Mesenchymal stem cell (in vitro differentiated cells and primary cell): ENCODE results near the gene PABPN1L.

ENCODE experiments used
- DNase-seq: peaks from one replicate; pipeline ENCODE4 v3.0.0-alpha.2; 2013
- H2AFZ ChIP-seq: one replicate; pipeline ENCODE4 v1.6.1; 2013; ENCODE audit warnings: low read depth, mild to moderate bottlenecking, control low read depth, inconsistent platforms, low read length, moderate library complexity
- H2AK5ac ChIP-seq: 2 replicates; pipeline ENCODE4 v1.6.1; 2013; ENCODE audit warnings: low read length, moderate library complexity, mild to moderate bottlenecking, inconsistent platforms; ENCODE audit not compliant: severe bottlenecking
- H2BK120ac ChIP-seq: one replicate; pipeline ENCODE4 v1.6.1; 2013; ENCODE audit warnings: low read depth, mild to moderate bottlenecking, inconsistent platforms, low read length, moderate library complexity
- H2BK12ac ChIP-seq, 2 experiments: one replicate each; pipeline ENCODE4 v1.6.1; 2013; ENCODE audit warnings: inconsistent platforms in 2 of 2, low read length in 2 of 2, mild to moderate bottlenecking in 2 of 2, moderate library complexity in 2 of 2, control low read depth in 1 of 2
- H2BK15ac ChIP-seq: one replicate; pipeline ENCODE4 v1.6.1; 2013; ENCODE audit warnings: mild to moderate bottlenecking, low read depth, inconsistent platforms; ENCODE audit not compliant: poor library complexity, severe bottlenecking
- H2BK5ac ChIP-seq: 2 replicates; pipeline ENCODE4 v1.6.1; 2013; ENCODE audit warnings: low read depth, mild to moderate bottlenecking, low read length, control low read depth, inconsistent platforms; ENCODE audit not compliant: poor library complexity, severe bottlenecking
- H3K14ac ChIP-seq, 2 experiments: one replicate each; pipeline ENCODE4 v1.6.1; 2013; ENCODE audit warnings: inconsistent platforms in 2 of 2, low read length in 2 of 2, control low read depth in 1 of 2, mild to moderate bottlenecking in 1 of 2, moderate library complexity in 1 of 2
- H3K18ac ChIP-seq, 2 experiments: one replicate each; pipeline ENCODE4 v1.6.1; 2013; ENCODE audit warnings: inconsistent platforms in 2 of 2, low read length in 2 of 2, control low read depth in 1 of 2, low read depth in 1 of 2, mild to moderate bottlenecking in 1 of 2
- H3K23ac ChIP-seq, 2 experiments: one replicate each; pipeline ENCODE4 v1.6.1; 2013; ENCODE audit warnings: inconsistent platforms in 2 of 2, low read length in 2 of 2, mild to moderate bottlenecking in 2 of 2, moderate library complexity in 2 of 2, control low read depth in 1 of 2
- H3K27ac ChIP-seq: 2 replicates; pipeline ENCODE4 v1.5.1; 2013; ENCODE audit warnings: mild to moderate bottlenecking, moderate library complexity, low read length, control low read depth, inconsistent platforms; ENCODE audit not compliant: poor library complexity, severe bottlenecking
- H3K27me3 ChIP-seq, 2 experiments: 2 replicates each; pipeline versions ENCODE4 v1.6.1 to v1.7.0; 2013; ENCODE audit warnings: low read length in 2 of 2, mild to moderate bottlenecking in 2 of 2, moderate library complexity in 2 of 2, control low read depth in 1 of 2, inconsistent platforms in 1 of 2; ENCODE audit not compliant: control insufficient read depth in 1 of 2, insufficient read depth in 1 of 2
- H3K36me3 ChIP-seq, 2 experiments: 2 replicates each; pipeline versions ENCODE4 v1.6.1 to v1.7.0; 2013; ENCODE audit warnings: low read length in 2 of 2, control low read depth in 1 of 2, inconsistent platforms in 1 of 2, low read depth in 1 of 2, mild to moderate bottlenecking in 1 of 2; ENCODE audit not compliant: insufficient read depth in 2 of 2, control insufficient read depth in 1 of 2
- H3K4ac ChIP-seq, 2 experiments: one replicate each; pipeline ENCODE4 v1.6.1; 2013; ENCODE audit warnings: inconsistent platforms in 2 of 2, low read length in 2 of 2, mild to moderate bottlenecking in 2 of 2, moderate library complexity in 2 of 2, control low read depth in 1 of 2, low read depth in 1 of 2
- H3K4me1 ChIP-seq: 2 replicates; pipeline ENCODE4 v1.6.1; 2013; ENCODE audit warnings: low read depth, low read length, control low read depth; ENCODE audit not compliant: control insufficient read depth, insufficient read depth
- H3K4me2 ChIP-seq: 2 replicates; pipeline ENCODE4 v1.6.1; 2013; ENCODE audit warnings: low read length, mild to moderate bottlenecking, inconsistent platforms; ENCODE audit not compliant: poor library complexity, severe bottlenecking
- H3K4me3 ChIP-seq, 2 experiments: 2 replicates each; pipeline versions ENCODE4 v1.5.1 to v1.7.0; 2013; ENCODE audit warnings: low read length in 2 of 2, mild to moderate bottlenecking in 2 of 2, control low read depth in 1 of 2, low read depth in 1 of 2; ENCODE audit not compliant: insufficient read depth in 1 of 2
- H3K79me1 ChIP-seq: replicated peaks from 2 replicates; pipeline ENCODE4 v1.6.1; 2013; ENCODE audit warnings: mild to moderate bottlenecking, control low read depth, low read length, inconsistent platforms; ENCODE audit not compliant: poor library complexity, severe bottlenecking
- H3K9ac ChIP-seq: 2 replicates; pipeline ENCODE4 v1.7.0; 2013; ENCODE audit warnings: mild to moderate bottlenecking, low read length, moderate library complexity
- H3K9me3 ChIP-seq: 2 replicates; pipeline ENCODE4 v1.7.0; 2013; ENCODE audit warnings: mild to moderate bottlenecking, low read length; ENCODE audit not compliant: control insufficient read depth
- H4K8ac ChIP-seq: one replicate; pipeline ENCODE4 v1.6.1; 2013; ENCODE audit warnings: inconsistent platforms, mild to moderate bottlenecking, low read length, moderate library complexity
- H4K91ac ChIP-seq: one replicate; pipeline ENCODE4 v1.6.1; 2013; ENCODE audit warnings: mild to moderate bottlenecking, low read length, inconsistent platforms
- WGBS: methylation state at CpG from one replicate; pipeline ENCODE4 v1.1.7; 2013; ENCODE audit warnings: mixed read lengths; 5-methylcytosine and 5-hydroxymethylcytosine counted together

PABPN1L gene

GRCh38 chr16:88846088-88846487 is 20.4 kb downstream of the PABPN1L start:
- no peak for DNase-seq
- no peak overlapping the region for H4K91ac ChIP-seq
- no peak overlapping the region for H3K27ac ChIP-seq
- H3K4me3 ChIP-seq, result no peak overlapping the region
- no peak overlapping the region for H4K8ac ChIP-seq
- no peaks in the 10 kb centered on the region for H3K27me3 ChIP-seq
- no peak overlapping the region for H2BK120ac ChIP-seq
- no peak overlapping the region for H2AK5ac ChIP-seq
- no peak overlapping the region for H3K4ac ChIP-seq
- H3K36me3 ChIP-seq, result peaks cover 23 to 62% of the 10 kb centered on the region in 2 experiments
- no peak overlapping the region for H3K18ac ChIP-seq
- no peak overlapping the region for H2BK5ac ChIP-seq
- WGBS, result 96% methylated on average over 9 of the region's 9 CpGs
- H3K4me1 ChIP-seq, result no peaks in the 10 kb centered on the region
- H3K23ac ChIP-seq, result no peak overlapping the region
- H3K4me2 ChIP-seq, result no peak overlapping the region
- H3K9ac ChIP-seq, result peak overlapping the region; percentile 43
- H2BK12ac ChIP-seq, result no peak overlapping the region
- no peak overlapping the region for H3K14ac ChIP-seq
- H2AFZ ChIP-seq, result no peak overlapping the region
- peaks cover 34% of the 10 kb centered on the region for H3K79me1 ChIP-seq
- no peak overlapping the region for H2BK15ac ChIP-seq
- H3K9me3 ChIP-seq, result no peaks in the 10 kb centered on the region

- peaks cover 26 to 62% of the 10 kb centered on the region in 2 experiments for H3K36me3 ChIP-seq
- no peak overlapping the region for H3K4me3 ChIP-seq
- no peak overlapping the region for H4K91ac ChIP-seq
- no peak overlapping the region for H3K18ac ChIP-seq
- H2AK5ac ChIP-seq, result no peak overlapping the region
- no peak overlapping the region for H4K8ac ChIP-seq
- H3K4me2 ChIP-seq, result no peak overlapping the region
- peak overlapping the region; percentile 26 for H2BK15ac ChIP-seq
- no peak overlapping the region for H3K14ac ChIP-seq
- no peak overlapping the region for H2BK12ac ChIP-seq
- no peak for DNase-seq
- H3K4me1 ChIP-seq, result no peaks in the 10 kb centered on the region
- H3K27me3 ChIP-seq, result no peaks in the 10 kb centered on the region
- no peak overlapping the region for H3K27ac ChIP-seq
- H2BK5ac ChIP-seq, result no peak overlapping the region
- WGBS, result 87% methylated on average over 11 of the region's 11 CpGs
- H2BK120ac ChIP-seq, result no peak overlapping the region
- H3K79me1 ChIP-seq, result peaks cover 24% of the 10 kb centered on the region
- H3K23ac ChIP-seq, result no peak overlapping the region
- no peak overlapping the region for H2AFZ ChIP-seq
- no peak overlapping the region for H3K4ac ChIP-seq
- no peak overlapping the region for H3K9ac ChIP-seq
- no peaks in the 10 kb centered on the region for H3K9me3 ChIP-seq
Observed at GRCh38 chr16:88844419-88845036, 21.9 kb downstream of the PABPN1L start.

DNA sequence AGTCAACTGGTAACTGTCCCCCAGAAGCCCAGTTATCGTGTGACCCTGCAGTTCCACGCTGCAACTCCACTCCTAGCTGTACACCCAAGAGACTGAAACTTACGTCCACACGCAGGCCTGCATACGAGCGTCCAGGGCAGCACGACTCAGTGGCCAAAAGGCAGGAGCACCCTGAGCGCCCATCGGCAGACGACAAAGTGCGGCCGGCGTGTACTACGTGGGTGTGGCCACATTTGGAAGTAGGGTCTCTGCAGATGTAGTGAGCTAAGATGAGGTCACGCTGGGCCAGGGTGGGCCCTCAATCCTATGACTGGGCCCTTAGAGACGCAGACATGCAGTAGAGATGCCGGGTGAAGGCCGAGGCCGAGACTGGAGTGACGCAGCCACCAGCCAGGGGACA is 23.2 kb downstream of the PABPN1L start:
- Histone ChIP-seq H3K4me2 (no peak overlapping the region), H3K27ac (no peak overlapping the region), H3K18ac (no peak overlapping the region), H3K9me3 (no peaks in the 10 kb centered on the region), H3K36me3 (peaks cover 39 to 69% of the 10 kb centered on the region in 2 experiments), H3K14ac (no peak overlapping the region), H4K8ac (no peak overlapping the region), H2BK120ac (no peak overlapping the region), H3K4ac (no peak overlapping the region), H3K23ac (no peak overlapping the region), H2BK12ac (no peak overlapping the region), H2AFZ (no peak overlapping the region), H2BK5ac (no peak overlapping the region), H3K27me3 (no peaks in the 10 kb centered on the region), H3K4me3 (no peak overlapping the region), H3K4me1 (no peaks in the 10 kb centered on the region), H2AK5ac (no peak overlapping the region), H3K79me1 (peaks cover 21% of the 10 kb centered on the region), H2BK15ac (no peak overlapping the region), H3K9ac (no peak overlapping the region), H4K91ac (no peak overlapping the region)
- DNase-seq, result no peak
- WGBS, result 94% methylated on average over 20 of the region's 20 CpGs

- Histone ChIP-seq H3K27ac (no peak overlapping the region), H2AK5ac (no peak overlapping the region), H3K9ac (no peak overlapping the region), H4K8ac (no peak overlapping the region), H3K9me3 (no peaks in the 10 kb centered on the region), H2BK5ac (no peak overlapping the region), H2BK15ac (no peak overlapping the region), H2AFZ (no peak overlapping the region), H4K91ac (no peak overlapping the region), H3K4ac (no peak overlapping the region), H3K27me3 (no peaks in the 10 kb centered on the region), H3K14ac (no peak overlapping the region), H3K4me2 (no peak overlapping the region), H3K36me3 (peaks cover 41 to 71% of the 10 kb centered on the region in 2 experiments), H3K23ac (no peak overlapping the region), H3K18ac (no peak overlapping the region), H3K79me1 (peaks cover 17% of the 10 kb centered on the region), H2BK120ac (no peak overlapping the region), H3K4me1 (no peaks in the 10 kb centered on the region), H3K4me3 (no peak overlapping the region), H2BK12ac (no peak overlapping the region)
- no peak for DNase-seq
- 94% methylated on average over 25 of the region's 25 CpGs for WGBS
Observed at GRCh38 chr16:88842806-88843205, 23.7 kb downstream of the PABPN1L start.
